Body of pancreas (tissue), 4 donors: Measurements from ENCODE around the gene LYG2.

ENCODE experiments used
- CTCF ChIP-seq, 7 experiments: fragments of 450-650 bp in 4 of 7; fragments of 200-600 bp in 3 of 7; sonication (generic) in 3 of 7; IDR thresholded peaks; one replicate each; pipeline ENCODE4 v1.5.1; 2016 to 2019; ENCODE audit warnings: antibody characterized with exemption in 7 of 7
- POLR2A ChIP-seq, 3 donors: fragments of 450-650 bp; IDR thresholded peaks; one replicate each; pipeline ENCODE4 v1.6.1; 2016; ENCODE audit warnings: antibody characterized with exemption in 3 of 3, mild to moderate bottlenecking in 2 of 3

GRCh38 chr2:99299580-99299979 is 44.1 kb upstream of the LYG2 start:
- TF ChIP-seq CTCF (IDR thresholded peaks at IDR 0.05) (no peak), POLR2A (IDR thresholded peaks at IDR 0.05) (no peak)
